Glomerular endothelial cell (primary cell): ENCODE data around the gene LIMS2. TPM values are rescaled to one million over a fixed set of nuclear protein-coding genes. Genes with fewer than 3 reads are reported as not detected.

Experiments used
- DNase-seq: peaks from one replicate; pipeline ENCODE4 v3.0.0-alpha.2; 2011; ENCODE audit warnings: low read depth, low spot score; ENCODE audit errors: extremely low read depth
- total RNA-seq: library from RNA; depleted of rRNA; stranded (reverse); fragments of >200 nt; gene quantifications from 2 replicates; pipeline ENCODE4 v1.2.3, GENCODE V29; 2015

The LIMS2 gene
- total RNA-seq, 1 donor from 2014 or later: 15.6 TPM

DNA sequence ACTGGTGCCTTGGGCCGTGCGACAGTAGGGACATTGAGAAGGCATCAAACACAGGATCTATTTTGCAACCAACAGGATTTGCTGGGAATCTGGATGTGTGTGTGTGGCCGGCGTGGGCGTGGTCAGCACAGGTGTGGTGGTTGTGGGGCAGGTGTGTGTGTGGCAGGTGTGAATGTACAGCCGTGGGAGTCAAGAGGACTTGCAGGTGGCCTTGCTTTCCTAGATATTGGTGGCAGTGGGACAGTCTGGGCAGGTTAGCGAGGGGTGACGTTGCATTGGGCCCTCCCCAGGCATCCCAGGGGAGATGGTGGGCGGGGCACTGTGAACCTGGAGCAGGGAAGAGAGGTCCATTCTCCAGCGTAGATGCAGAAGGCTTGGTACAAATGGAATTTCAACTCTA, 3.2 kb upstream of the LIMS2 start:
- no peak for DNase-seq

DNA sequence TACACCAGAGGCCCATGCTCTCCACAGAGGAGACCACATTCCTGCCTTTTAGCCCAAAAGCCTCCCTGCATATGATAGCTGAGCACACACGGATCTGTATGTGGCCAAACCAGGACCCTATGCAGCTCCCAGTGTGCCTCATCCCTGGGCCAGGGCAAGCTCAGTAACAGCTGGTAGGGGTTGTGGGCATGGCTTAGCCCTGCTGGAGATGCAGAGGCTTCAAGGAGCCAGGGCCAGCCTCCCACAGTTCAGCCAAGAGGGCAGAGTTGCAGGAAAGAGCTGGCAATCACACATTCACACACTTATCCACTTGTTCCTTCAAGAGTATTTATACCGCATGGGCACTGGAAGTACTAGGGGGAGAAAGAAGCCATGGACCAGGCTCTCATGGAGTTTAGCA, 1.6 kb upstream of the LIMS2 start:
- DNase-seq: no peak

DNA sequence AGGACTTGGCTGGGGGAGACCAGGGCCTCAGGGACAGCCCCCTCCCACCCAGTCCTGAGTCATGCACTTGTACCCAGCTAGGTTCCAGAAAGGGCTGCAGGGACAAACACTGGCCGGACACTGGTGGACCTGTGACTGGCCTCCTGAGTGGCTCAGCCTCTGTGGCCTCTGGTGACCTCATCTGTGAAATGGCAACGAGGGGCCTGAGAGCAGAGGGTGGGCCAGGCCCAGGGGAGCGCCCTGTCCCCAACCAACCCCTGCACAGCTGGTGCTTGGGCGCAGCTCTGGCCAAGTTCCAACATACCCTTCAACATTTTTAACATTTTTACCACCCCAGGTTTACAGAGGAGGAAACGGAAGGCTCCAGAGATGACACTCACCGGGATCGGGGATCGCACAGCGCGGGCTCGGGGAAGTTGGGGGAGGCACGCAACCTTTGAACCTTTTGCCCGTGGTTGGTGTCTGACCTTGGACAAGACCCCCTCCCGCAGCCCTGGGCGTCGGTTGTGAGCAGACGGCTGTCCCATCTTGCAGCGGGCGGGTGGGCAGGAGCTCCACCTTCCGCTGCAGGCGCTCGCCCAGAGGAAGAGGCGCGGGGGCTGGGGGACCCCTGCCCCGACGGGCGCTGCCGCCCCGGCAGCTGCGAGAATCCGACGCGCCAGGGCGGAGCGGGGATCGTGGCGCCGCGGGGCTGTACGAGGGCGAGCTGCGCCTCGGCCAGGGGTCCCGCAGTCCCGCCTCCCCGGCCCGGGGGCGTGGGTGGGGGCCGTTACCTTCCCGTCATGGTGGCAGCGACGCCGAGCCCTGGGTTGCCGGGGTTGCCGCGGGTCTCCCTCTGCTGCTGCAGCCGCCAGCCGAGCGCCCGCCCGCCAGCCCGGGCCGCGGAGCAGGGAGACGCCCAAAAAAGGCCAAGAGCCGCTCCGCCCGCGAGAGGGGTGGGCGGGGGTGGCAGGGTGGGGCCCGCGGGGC, 805 bp downstream of the LIMS2 start:
- DNase-seq: no peak

DNA sequence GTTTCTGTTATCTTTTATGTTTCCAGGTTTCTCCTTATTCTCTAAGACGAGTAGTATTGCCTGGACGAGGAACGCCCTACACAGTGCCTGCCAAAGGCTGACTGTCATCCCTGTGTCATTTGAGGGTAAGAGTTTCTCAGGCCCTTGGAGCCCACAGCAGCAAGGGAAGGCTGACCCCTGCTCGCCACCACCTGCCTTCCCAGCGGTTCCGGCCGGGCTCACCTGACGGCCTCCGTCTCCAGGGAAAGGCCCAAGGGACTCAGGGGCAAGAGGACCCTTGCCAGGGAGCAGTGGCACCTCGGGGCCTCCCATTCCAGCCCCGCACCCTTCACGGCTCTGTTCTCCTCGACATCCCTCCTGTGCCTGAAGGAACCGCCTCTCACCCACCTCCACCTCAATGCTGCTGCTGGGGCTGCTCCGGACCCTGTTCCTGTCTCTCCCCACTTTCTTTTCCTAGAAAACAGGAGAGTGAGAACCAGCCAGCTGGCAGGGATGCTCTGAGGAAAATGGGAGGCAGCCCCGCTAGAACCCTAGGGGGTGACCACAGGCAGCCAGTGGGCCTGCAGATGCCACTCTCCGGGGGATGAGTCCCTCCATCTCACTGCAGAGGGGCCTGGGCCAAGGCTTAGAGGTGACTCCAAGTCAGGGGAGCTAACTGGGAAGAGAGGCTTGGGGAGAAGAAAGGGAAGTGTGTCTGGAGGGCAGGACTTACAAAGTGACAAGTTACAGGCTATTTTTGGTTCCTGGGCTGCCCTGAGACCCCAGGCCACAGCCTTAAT, 1.9 kb downstream of the LIMS2 start:
- no peak for DNase-seq

DNA sequence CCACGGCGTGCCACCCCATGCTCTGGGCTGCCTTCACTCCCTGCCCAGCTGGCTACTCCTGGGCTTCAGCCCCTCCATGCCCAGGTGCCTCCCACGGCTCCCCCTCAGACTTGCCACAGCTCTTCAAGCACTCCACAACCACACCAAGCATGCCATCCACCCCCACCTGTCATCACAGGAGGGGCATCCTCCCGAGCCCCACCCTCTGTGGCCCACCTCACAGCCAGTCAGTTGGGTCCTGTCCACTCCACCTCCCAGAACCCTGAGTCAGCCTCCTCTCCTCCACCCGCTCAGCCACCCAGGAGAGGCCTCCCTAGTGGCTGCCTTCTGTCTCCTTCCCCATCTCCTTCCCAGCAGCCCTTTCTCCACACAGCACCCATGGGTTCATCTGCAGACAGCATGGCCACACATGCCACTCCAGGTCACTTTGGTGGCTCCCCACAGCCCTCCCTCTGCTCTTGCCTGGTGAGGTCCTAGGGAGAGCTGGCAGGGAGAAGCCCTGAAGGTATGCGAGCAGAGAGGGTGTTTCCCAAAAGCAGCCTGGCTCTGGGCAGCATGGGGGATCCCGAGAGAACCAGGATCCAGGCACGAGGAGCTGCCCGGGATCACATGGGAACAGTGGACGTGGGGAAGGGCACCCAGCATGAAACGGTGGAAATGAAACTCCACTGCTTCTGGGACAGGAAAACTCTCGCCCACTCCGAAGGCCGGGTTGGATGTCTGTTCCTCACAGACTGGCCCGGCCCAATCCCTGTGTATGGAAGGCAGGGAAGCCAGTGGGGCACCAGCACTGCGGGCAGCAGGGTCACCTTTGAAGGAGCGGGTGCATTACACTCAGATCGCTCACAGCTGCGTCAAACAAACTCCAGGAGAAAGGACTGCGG, 2.7 kb downstream of the LIMS2 start:
- DNase-seq: no peak

DNA sequence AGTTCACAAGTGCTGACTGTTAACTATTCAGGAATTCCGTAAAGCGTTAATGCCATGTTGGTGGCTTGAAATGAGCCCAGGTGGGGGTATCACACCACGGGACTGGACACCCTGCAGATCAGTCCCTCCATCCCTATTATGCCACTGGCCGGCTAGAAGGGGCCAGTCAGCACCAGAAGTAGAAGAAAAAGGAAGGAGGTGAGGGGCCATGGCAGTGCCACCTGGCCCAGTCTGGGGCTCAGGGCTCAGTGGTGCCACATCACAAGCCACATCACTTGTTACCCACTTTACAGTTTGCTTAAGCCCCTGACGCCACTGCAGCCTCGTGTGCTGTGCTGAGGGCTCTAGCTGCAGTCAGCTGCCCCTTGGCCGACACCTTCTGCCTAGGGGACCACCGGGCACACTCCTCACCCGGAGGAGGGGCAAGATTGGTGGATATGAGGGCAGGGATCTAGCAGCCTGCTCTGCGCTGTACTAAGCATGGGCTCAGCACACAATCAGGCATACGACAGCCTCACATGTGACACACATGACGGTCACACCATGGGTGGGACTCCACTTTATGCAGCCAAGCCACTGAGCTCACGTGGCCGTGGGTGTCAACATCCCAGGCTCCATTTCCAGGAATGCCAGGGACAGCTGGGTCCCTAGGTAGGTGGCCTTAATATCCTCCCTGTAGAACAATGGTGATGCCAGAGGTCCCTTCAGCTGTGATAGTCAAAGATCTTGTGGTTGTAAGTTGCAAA, 3.6 kb downstream of the LIMS2 start:
- no peak for DNase-seq

DNA sequence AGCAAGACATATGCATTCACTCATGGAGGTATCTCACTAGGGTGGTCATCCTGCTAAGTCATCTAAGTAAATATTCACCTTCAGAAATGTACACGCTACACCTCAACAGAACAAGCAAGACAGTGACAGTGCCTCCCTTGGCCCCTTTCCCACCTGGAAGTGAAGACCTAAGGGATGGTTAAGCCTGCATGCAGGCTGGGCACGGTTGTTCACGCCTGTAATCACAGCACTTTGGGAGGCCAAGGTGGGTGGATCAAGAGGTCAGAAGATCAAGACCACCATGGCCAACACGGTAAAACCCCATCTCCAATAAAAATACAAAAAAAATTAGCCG, 4.4 kb downstream of the LIMS2 start:
- no peak for DNase-seq

DNA sequence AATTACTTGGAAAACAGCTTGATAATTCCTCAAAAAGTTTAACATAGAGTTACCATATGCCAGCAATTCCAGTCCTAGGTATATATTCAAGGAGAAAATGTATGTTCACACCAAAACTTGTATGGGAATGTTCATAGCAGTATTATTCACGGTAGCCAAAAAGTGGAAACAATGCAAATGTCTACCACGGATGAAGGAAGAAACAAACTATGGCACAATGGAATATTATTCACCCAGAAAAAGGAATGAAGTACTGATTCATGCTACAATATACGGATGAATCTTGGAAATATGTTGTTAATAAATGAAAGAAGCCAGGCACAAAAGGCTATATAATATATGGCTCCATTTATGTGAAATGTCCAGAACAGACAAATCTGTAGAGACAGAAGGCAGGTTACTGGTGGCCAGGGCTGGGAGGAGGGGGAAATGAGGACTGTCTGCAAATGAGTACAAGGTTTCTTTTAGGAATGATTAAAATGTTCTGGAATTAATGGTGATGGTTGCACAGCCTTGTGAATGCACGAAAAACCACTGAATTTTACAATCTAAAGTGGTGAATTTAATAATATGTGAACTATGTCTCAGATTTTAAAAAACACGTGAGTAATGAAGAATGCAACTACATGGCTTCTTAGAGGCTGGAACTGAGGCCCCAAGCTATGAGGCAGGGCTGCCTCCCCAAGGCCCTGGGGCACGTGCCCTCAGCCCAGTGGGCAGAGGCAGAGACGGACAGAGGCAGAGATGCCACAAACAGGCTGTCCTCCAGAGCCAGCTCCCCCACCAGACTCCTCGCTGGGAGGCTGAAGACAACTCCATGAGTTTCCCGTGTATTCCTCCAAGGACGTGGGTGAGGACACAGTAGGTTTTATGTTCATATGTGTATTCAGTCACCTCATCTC, 5.0 kb downstream of the LIMS2 start:
- no peak for DNase-seq

DNA sequence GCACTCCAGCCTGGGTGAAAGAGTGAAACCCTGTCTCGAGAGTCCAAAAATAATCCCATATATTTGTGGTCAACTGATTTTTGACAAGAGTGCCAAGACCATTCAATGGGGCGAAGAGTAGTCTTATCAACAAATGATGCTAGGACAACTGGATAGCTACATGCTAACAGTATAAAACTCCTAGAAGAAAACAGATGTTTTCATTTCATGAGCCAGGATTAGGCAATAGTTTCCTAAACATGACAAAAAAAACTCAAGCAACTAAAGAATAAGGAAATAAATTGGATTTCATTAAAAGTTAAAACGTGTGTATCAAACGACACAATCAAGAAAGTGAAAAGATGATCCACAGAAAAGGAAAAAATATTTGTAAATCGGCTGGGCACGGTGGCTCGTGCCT, 6.3 kb downstream of the LIMS2 start:
- no peak for DNase-seq

DNA sequence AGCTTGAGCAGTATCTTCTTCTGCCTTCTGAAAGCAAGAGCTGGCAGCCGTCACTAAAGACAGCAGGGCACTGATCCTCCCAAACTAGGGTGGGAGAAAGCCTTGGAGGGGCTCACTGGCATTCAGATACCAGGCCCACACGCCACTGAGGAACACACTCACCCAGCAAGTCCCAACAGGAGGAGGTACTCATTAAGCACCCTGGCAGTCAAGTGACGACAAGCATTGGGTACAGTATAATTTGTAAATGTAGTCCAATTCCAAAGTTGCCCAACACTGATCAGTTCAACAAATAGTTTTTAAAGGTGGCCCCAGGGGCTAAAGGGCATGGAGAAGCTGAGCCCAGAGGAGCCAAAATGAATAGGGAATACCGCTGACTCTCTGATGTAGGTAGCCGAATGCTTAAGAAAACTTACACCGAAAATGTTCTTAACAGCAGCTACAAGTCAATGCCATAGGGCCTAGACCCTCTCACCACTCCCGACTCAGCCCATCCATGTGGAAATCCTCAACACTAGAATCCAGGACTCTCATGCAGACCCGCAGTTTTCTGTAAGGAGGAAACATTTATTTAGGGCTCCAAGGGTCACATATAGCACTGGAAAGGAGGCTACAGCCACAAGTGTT, 9.9 kb downstream of the LIMS2 start:
- DNase-seq: no peak

DNA sequence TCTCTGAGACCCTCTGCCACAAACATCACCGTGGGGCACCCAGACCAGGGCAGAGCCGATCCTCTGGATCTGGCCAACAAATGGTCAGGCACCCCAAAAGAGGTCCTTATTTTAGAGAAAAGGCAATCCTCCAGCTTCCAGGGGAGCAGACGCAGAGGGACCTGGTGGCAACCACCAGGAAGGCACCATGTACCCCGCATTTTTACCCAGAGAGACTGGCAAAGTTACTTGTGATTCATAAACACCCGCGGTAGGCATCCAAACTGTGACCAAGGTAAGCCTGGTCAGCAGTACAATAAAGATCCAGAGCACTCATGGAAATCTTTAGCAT, 10.5 kb downstream of the LIMS2 start:
- DNase-seq: no peak

DNA sequence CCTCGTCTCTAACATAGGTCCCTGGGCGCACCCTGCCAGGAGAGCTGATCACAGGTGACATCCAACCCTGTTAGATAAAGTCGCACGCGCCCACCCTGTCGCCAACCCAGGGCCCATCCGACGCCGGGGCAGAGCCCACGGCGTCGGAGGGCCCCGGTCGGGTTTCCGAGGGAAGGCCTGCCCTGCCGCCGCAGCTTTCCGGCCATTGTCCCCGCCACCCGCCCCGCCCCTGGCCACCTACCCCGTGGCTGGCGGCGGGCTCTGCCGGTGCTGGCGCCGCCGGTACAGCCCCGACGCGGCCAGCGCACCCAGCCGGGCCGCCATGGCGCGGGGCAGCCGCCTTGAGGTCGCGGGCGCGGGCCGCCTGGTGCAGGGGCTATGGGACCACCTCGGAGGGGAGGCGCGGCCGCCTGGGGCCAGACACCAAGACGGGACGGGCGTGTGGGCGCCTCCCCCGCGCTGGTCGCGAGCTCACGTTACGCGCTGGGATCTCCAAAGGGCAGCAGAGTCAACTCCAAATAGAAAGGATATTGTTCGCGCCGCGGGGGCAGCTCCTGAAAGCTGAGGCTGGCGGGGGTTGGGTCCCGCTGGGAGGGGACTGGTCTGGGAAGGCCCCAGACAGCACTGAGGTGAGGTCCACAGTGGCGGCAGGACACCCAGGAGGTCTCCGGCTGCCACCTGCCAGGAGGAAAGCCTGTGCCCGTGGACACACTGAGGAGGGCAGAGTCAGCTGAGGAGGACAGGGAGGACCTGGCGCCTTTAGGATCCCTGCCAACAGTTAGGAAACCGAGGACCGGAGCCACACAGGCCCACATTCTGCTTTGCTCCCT, 11.1 kb downstream of the LIMS2 start:
- DNase-seq: no peak

DNA sequence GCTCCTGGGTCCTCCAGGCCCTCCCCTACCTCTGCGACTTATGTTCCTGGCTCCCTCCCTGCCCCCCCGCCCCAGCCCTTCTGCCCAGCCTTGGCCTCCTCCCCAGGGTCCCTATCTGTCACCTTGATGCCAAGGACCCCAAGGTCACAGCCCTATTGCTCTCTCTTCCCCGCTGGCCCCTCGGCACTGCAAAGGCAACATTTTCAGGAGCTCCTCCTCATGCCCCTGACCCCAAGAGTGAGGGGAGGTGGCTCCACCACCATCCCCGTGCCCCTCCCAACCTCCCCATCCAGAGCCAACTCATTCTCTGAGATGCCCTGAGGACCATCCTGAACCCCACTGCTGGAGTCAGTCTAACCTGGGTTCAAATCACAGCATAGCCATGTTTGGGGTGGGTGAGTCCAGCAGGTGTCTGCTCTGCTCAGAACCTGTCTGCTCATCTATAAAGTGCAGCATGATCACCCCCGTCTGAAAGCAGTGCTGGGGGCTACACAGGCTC, 11.7 kb downstream of the LIMS2 start:
- no peak for DNase-seq

DNA sequence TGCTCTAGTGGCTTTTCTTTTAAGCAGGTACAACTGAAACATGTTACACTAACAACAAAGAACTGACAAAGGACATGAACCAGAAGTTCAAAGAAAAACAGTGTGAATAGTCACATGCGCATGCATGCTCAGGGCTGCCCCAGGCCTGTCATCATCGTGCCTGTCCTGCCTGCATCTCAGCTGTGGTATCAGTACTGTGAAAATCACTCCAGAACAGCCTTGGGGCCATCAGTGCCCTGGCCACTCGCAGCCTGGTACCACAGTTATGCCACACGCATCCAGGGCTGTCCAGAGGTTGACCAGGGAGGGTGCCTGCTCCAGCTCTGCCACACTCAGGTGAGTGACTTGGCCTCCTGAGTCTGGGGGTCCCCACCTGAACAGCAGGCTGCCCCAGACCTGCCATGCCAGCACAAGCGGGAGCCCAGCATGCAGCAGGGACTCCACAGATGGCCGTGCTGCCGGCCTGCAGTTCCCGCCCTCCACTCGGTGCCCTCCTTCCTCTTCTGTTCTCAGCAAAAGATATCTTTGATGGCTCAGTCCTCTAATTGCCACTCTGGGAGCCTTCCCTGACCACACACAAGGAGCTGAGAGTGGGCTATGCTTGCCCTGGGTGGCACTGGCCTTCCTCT, 12.3 kb downstream of the LIMS2 start:
- no peak for DNase-seq

DNA sequence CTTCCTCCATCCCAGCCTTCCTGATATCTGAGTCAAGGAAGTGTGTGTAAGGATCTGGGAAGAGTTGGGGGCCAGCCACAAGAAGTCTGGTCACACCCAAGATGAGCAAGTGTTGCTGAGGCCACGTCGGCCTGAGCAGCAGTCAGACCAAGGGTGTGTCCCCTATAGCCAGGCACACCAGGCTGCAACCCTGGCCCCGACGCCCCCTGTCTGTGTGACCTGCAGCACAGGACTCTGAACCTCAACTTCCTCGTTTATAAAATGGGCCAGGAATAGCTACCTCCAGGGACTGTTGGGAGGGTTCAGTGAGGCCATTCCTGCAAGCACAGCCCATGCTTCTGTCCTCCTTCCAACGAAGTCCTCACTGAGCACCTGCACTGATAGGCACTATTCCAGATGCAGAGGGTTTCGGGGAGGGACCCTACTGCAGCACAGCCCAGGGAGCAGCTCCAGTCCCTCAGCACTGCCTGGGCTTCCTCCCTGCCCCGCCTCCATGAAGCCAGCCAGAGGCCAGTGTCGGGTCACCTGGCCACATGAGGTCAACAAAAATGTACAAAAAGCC, 13.3 kb downstream of the LIMS2 start:
- no peak for DNase-seq

DNA sequence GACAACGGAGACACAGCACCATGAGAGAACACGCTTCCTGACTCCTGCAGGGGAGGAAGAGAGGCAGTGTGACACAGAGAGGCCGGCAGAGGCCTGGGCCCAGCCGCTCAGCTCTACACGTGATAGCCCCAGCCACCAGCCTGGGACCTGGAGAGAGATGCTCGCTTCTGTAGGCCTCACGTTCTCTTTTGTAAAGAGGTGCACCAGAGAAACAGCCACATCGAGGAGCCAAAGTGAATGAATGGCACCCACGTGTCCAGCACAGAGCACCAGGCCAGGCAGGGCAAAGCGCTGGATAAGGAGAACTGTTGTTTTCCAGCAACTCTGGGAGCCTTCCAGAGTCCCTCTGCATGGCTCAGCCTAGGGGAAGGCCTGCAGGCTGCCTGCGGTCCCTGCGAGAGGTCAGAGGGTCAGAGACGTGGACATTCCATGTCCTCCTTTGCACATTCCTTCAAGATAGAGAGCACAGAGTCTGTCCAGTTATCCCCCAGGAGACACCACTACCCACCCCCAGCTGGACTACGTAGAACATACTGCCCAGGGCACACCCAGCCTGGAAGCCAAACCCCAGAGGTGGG, 14.2 kb downstream of the LIMS2 start:
- no peak for DNase-seq

DNA sequence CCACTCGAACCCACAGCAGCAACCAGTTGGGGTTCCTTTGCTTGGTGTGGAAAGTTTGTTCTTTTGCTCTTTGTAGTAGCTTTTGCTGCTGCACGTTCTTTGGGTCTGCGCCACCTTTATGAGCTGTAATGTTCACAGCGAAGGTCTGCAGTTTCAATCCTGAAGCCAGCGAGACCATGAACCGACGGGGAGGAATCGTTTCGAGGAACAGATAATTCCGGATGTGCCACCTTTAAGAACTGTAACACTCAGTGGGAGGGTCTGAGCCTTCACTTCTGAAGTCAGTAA, 15.1 kb downstream of the LIMS2 start:
- no peak for DNase-seq
